Measurements from ENCODE around the gene PPP2R2C. TPM values are rescaled to one million over a fixed set of nuclear protein-coding genes. Genes with fewer than 3 reads are reported as not detected.

PPP2R2C gene
- total RNA-seq, 4 donors from 2014 or later = 50.7 to 81.3 (median 62.0) TPM

GRCh38 chr4:6465955-6466354 lies 6.5 kb downstream of the PPP2R2C start:
- DNase-seq (ENCODE audit: low spot score in 2 of 2) = peak in 1 of 2 donors; percentile 31
- TF ChIP-seq POLR2A (IDR thresholded peaks at IDR 0.05) (no peak), CTCF (IDR thresholded peaks at IDR 0.05) (no peak)
- WGBS, 2 donors = 80 to 86% methylated on average over 11 of the region's 11 CpGs

GRCh38 chr4:6464842-6465588 lies 7.4 kb downstream of the PPP2R2C start:
- no peak overlapping the region for H3K4me3 ChIP-seq (ENCODE audit: low read depth, poor library complexity, severe bottlenecking)
- DNase-seq (ENCODE audit: low spot score in 2 of 2) = peak; percentile 9 to 48
- TF ChIP-seq POLR2A (IDR thresholded peaks at IDR 0.05) = no peak
- TF ChIP-seq CTCF (IDR thresholded peaks at IDR 0.05) = no peak
- intact Hi-C loops (cut with DNase I; ENCODE audit: low total_unique reads) = no loop called here
- WGBS, 2 donors = 73 to 78% methylated on average over 7 of the region's 7 CpGs

More at GRCh38 chr4:6465955-6466354, 6.5 kb downstream of the PPP2R2C start:
- no peak overlapping the region for H3K4me3 ChIP-seq (ENCODE audit: low read depth, poor library complexity, severe bottlenecking)
- intact Hi-C loops (cut with DNase I; ENCODE audit: low total_unique reads) = no loop called here

GRCh38 chr4:6463311-6464289 lies 8.8 kb downstream of the PPP2R2C start:
- intact Hi-C loops (cut with DNase I; ENCODE audit: low total_unique reads) = no loop called here
- DNase-seq (ENCODE audit: low spot score in 2 of 2) = peak in 1 of 2 donors; percentile 82
- TF ChIP-seq CTCF (IDR thresholded peaks at IDR 0.05) (no peak), POLR2A (IDR thresholded peaks at IDR 0.05) (no peak)
- WGBS, 2 donors = 83 to 86% methylated on average over 10 of the region's 11 CpGs
- no peak overlapping the region for H3K4me3 ChIP-seq (ENCODE audit: low read depth, poor library complexity, severe bottlenecking)

- DNase-seq (ENCODE audit: low spot score in 2 of 2) = peak; percentile 7 to 76
- WGBS, 2 donors = 88 to 90% methylated on average over 9 of the region's 9 CpGs
Observed at GRCh38 chr4:6461301-6462165, 10.9 kb downstream of the PPP2R2C start.

More at GRCh38 chr4:6461301-6462165, 10.9 kb downstream of the PPP2R2C start:
- no peak overlapping the region for H3K4me3 ChIP-seq (ENCODE audit: low read depth, poor library complexity, severe bottlenecking)
- intact Hi-C loops (cut with DNase I; ENCODE audit: low total_unique reads) = no loop called here
- TF ChIP-seq POLR2A (IDR thresholded peaks at IDR 0.05) (no peak), CTCF (IDR thresholded peaks at IDR 0.05) (no peak)
